Activated CD8-positive, alpha-beta T cell treated with anti-CD3 and anti-CD28 coated beads for 36 hours (primary cell): ENCODE data around the gene PIP5K1B. TPM values are rescaled to one million over a fixed set of nuclear protein-coding genes. Genes with fewer than 3 reads are reported as not detected.
"Not testable (repeated sequence)": the region's sequence is repeated elsewhere in the genome, so short reads cannot be mapped to it uniquely, and the experiment has no call there.

ENCODE experiments used
- ATAC-seq: fragments of 200-7000 bp; cut with Tn5 transposase; one replicate; pipeline ENCODE4 v1.10.0; 2021; ENCODE audit warnings: mild to moderate bottlenecking, moderate library complexity
- CTCF ChIA-PET: fragments of 350-600 bp; sonication (Branson Sonifier 250); formaldehyde crosslinking; loops from one replicate; lab custom pipeline; 2021; ENCODE audit warnings: antibody characterized with exemption; lab: Charles Lee
- POLR2A ChIA-PET: fragments of 350-600 bp; sonication (Branson Sonifier 250); formaldehyde crosslinking; loops from one replicate; lab custom pipeline; 2021; ENCODE audit warnings: antibody characterized with exemption; lab: Charles Lee
- DNase-seq: peaks from one replicate; pipeline ENCODE4 v3.0.0-alpha.2; 2020
- H3K27ac Mint-ChIP-seq: one replicate; pipeline ENCODE4 v1.8.0; 2021; ENCODE audit warnings: mild to moderate bottlenecking, mixed read lengths
- H3K27me3 Mint-ChIP-seq: one replicate; pipeline ENCODE4 v1.8.0; 2021; ENCODE audit warnings: mixed read lengths
- H3K36me3 Mint-ChIP-seq: one replicate; pipeline ENCODE4 v1.8.0; 2021; ENCODE audit warnings: low read depth, mixed read lengths
- H3K4me1 Mint-ChIP-seq: one replicate; pipeline ENCODE4 v1.8.0; 2021; ENCODE audit warnings: low read depth, mixed read lengths
- H3K4me3 Mint-ChIP-seq: one replicate; pipeline ENCODE4 v1.8.0; 2021; ENCODE audit warnings: mild to moderate bottlenecking, moderate library complexity, mixed read lengths
- H3K9me3 Mint-ChIP-seq: one replicate; pipeline ENCODE4 v1.8.0; 2021; ENCODE audit warnings: mixed read lengths
- CTCF ChIP-seq: fragments of 200-600 bp; IDR thresholded peaks from one replicate; pipeline ENCODE4 v1.8.0; 2022; ENCODE audit warnings: antibody characterized with exemption, mild to moderate bottlenecking
- intact Hi-C: fragments of 100-400 bp; cut with micrococcal nuclease; formaldehyde crosslinking; loops from one replicate; pipeline ENCODE4 v1.10.0; 2022
- total RNA-seq, 2 experiments: library from RNA; stranded (reverse); gene quantifications; one replicate each; pipeline ENCODE4 v1.2.3, GENCODE V29; 2021

The PIP5K1B gene
- total RNA-seq, 2 experiments from 2014 or later = 0.43 to 0.98 TPM

- ChIA-PET CTCF (interaction anchor here (3.0 to 14.7 kb wide), 2 partner anchors 11 to 146 kb away, joined by 10 to 174 read pairs; partner anchors contain the start of gene FXN), POLR2A (no interaction called here)
- peaks cover 6% of the 10 kb centered on the region for H3K36me3 Mint-ChIP-seq
- H3K27ac Mint-ChIP-seq = no peak overlapping the region
- no peaks in the 10 kb centered on the region for H3K27me3 Mint-ChIP-seq
- peaks cover 17% of the 10 kb centered on the region for H3K4me1 Mint-ChIP-seq
- H3K4me3 Mint-ChIP-seq = no peak overlapping the region
- no peak for TF ChIP-seq CTCF
- DNase-seq (no peak), ATAC-seq (no peak)
- H3K9me3 Mint-ChIP-seq = no peaks in the 10 kb centered on the region
- intact Hi-C loops = no loop called here
These were observed 341.7 kb downstream of the PIP5K1B start for GRCh38 chr9:69046723-69047122.

GRCh38 chr9:69047371-69047770 lies 342.3 kb downstream of the PIP5K1B start:
- no peaks in the 10 kb centered on the region for H3K27me3 Mint-ChIP-seq
- POLR2A ChIA-PET = no interaction called here
- ATAC-seq (no peak), DNase-seq (no peak)
- TF ChIP-seq CTCF = no peak
- no peak overlapping the region for H3K27ac Mint-ChIP-seq
- intact Hi-C loops = no loop called here
- no peak overlapping the region for H3K4me3 Mint-ChIP-seq
- peaks cover 17% of the 10 kb centered on the region for H3K4me1 Mint-ChIP-seq
- H3K9me3 Mint-ChIP-seq = no peaks in the 10 kb centered on the region
- CTCF ChIA-PET = interaction anchor here (3.0 to 14.7 kb wide), 2 partner anchors 12 to 146 kb away, joined by 10 to 174 read pairs; partner anchors contain the start of gene FXN
- peaks cover 6% of the 10 kb centered on the region for H3K36me3 Mint-ChIP-seq

GRCh38 chr9:69049094-69049493 lies 344.1 kb downstream of the PIP5K1B start:
- H3K4me1 Mint-ChIP-seq = peaks cover 10% of the 10 kb centered on the region
- intact Hi-C loops = no loop called here
- POLR2A ChIA-PET = no interaction called here
- DNase-seq (no peak), ATAC-seq (no peak)
- no peaks in the 10 kb centered on the region for H3K27me3 Mint-ChIP-seq
- no peak overlapping the region for H3K27ac Mint-ChIP-seq
- no peaks in the 10 kb centered on the region for H3K9me3 Mint-ChIP-seq
- H3K4me3 Mint-ChIP-seq = no peak overlapping the region
- peaks cover 9% of the 10 kb centered on the region for H3K36me3 Mint-ChIP-seq
- TF ChIP-seq CTCF = no peak
- CTCF ChIA-PET = interaction anchor here (0.9 to 14.7 kb wide), 2 partner anchors 112 to 144 kb away, joined by 3 to 174 read pairs; no protein-coding TSS in a partner anchor

- H3K27me3 Mint-ChIP-seq, H3K4me1 Mint-ChIP-seq, H3K27ac Mint-ChIP-seq, DNase-seq, H3K4me3 Mint-ChIP-seq, POLR2A ChIA-PET, ATAC-seq, H3K9me3 Mint-ChIP-seq: not testable (repeated sequence)
- H3K36me3 Mint-ChIP-seq = peaks cover 15% of the 10 kb centered on the region
- CTCF ChIA-PET = interaction anchor here (14.7 kb wide), 1 partner anchor 142 kb away, joined by 174 read pairs; no protein-coding TSS in a partner anchor
- intact Hi-C loops = loop anchor here (5.0 kb wide), 1 partner anchor 496 kb away; no protein-coding TSS in a partner anchor
These were observed 345.9 kb downstream of the PIP5K1B start for GRCh38 chr9:69050936-69051335.

GRCh38 chr9:69054989-69055388 lies 349.9 kb downstream of the PIP5K1B start:
- TF ChIP-seq CTCF = no peak
- DNase-seq (no peak), ATAC-seq (no peak)
- H3K27me3 Mint-ChIP-seq = no peaks in the 10 kb centered on the region
- intact Hi-C loops = loop anchor here (1.0 to 5.0 kb wide), 2 partner anchors 138 to 492 kb away; no protein-coding TSS in a partner anchor
- ChIA-PET CTCF (interaction anchor here (0.6 to 14.7 kb wide), 10 partner anchors 10 to 143 kb away, joined by 3 to 174 read pairs (median 5); partner anchors contain the start of gene FXN), POLR2A (no interaction called here)
- H3K4me3 Mint-ChIP-seq = no peak overlapping the region
- no peak overlapping the region for H3K27ac Mint-ChIP-seq
- no peaks in the 10 kb centered on the region for H3K9me3 Mint-ChIP-seq
- H3K36me3 Mint-ChIP-seq = peaks cover 28% of the 10 kb centered on the region
- H3K4me1 Mint-ChIP-seq = peaks cover 2% of the 10 kb centered on the region
